HL-60 (cell line): Measurements from ENCODE around the gene ARPC1A.
"Not testable (repeated sequence)": the region's sequence is repeated elsewhere in the genome, so short reads cannot be mapped to it uniquely, and the experiment has no call there.

Experiments
- DNase-seq, 2 experiments: peaks; one replicate each; pipeline ENCODE4 v3.0.0-alpha.2; 2010 to 2020; ENCODE audit warnings: low read depth in 1 of 2, low spot score in 1 of 2
- H3K27ac ChIP-seq: fragments of 250-450 bp; sonication (Bioruptor Pico); replicated peaks from 2 replicates; pipeline ENCODE4 v1.5.1; 2020; ENCODE audit warnings: mild to moderate bottlenecking, moderate library complexity
- H3K27me3 ChIP-seq: fragments of 250-450 bp; sonication (Bioruptor Pico); 2 replicates; pipeline ENCODE4 v1.5.1; 2021; ENCODE audit warnings: mild to moderate bottlenecking, moderate library complexity; ENCODE audit not compliant: insufficient read depth, poor library complexity, severe bottlenecking
- H3K4me3 ChIP-seq: replicated peaks from 2 replicates; pipeline ENCODE4 v1.5.1; 2011; ENCODE audit warnings: mild to moderate bottlenecking, control low read depth, low read length; ENCODE audit not compliant: insufficient read depth
- CTCF ChIP-seq: IDR thresholded peaks from one replicate; pipeline ENCODE4 v1.5.1; 2011; ENCODE audit warnings: low read length, control low read depth, inconsistent platforms; ENCODE audit not compliant: insufficient read depth
- GABPA ChIP-seq: IDR thresholded peaks from 2 replicates; pipeline ENCODE4 v1.6.1; 2012; ENCODE audit warnings: low read depth
- POLR2AphosphoS5 ChIP-seq: IDR thresholded peaks from 2 replicates; pipeline ENCODE4 v1.6.1; 2012; ENCODE audit warnings: low read depth
- REST ChIP-seq: IDR thresholded peaks from 2 replicates; pipeline ENCODE4 v1.6.1; 2012; ENCODE audit warnings: low read depth; ENCODE audit not compliant: insufficient replicate concordance
- SPI1 ChIP-seq: IDR thresholded peaks from 2 replicates; pipeline ENCODE4 v1.6.1; 2012; ENCODE audit warnings: low read depth, mild to moderate bottlenecking, borderline replicate concordance

ARPC1A gene

GRCh38 chr7:99344061-99344647 lies 18.5 kb downstream of the ARPC1A start:
- H3K4me3 ChIP-seq = no peak overlapping the region
- TF ChIP-seq POLR2AphosphoS5 (no peak), CTCF (no peak), GABPA (no peak), REST (no peak), SPI1 (no peak)
- no peak for DNase-seq
- H3K27me3 ChIP-seq = no peaks in the 10 kb centered on the region
- H3K27ac ChIP-seq = no peak overlapping the region

GRCh38 chr7:99350641-99351040 lies 24.9 kb downstream of the ARPC1A start:
- H3K27me3 ChIP-seq = not testable (repeated sequence)

GRCh38 chr7:99352247-99352646 lies 26.5 kb downstream of the ARPC1A start:
- H3K27ac ChIP-seq = no peak overlapping the region
- no peaks in the 10 kb centered on the region for H3K27me3 ChIP-seq
- H3K4me3 ChIP-seq = no peak overlapping the region
- DNase-seq = no peak
- TF ChIP-seq GABPA (no peak), CTCF (no peak), SPI1 (no peak), POLR2AphosphoS5 (no peak), REST (no peak)

More at GRCh38 chr7:99350641-99351040, 24.9 kb downstream of the ARPC1A start:
- not testable (repeated sequence) for H3K27ac ChIP-seq, DNase-seq, H3K4me3 ChIP-seq

- DNase-seq = no peak
- no peak overlapping the region for H3K4me3 ChIP-seq
- TF ChIP-seq SPI1 (no peak), REST (no peak), CTCF (no peak), POLR2AphosphoS5 (no peak), GABPA (no peak)
These were observed 29.4 kb downstream of the ARPC1A start for GRCh38 chr7:99355098-99355497.

More at GRCh38 chr7:99355098-99355497, 29.4 kb downstream of the ARPC1A start:
- Histone ChIP-seq H3K27me3 (no peaks in the 10 kb centered on the region), H3K27ac (no peak overlapping the region)
